OCI-LY3 (cell line): ENCODE results near the gene PXYLP1.
"Not testable (repeated sequence)": the region's sequence is repeated elsewhere in the genome, so short reads cannot be mapped to it uniquely, and the experiment has no call there.

ENCODE experiments used
- H2AFZ ChIP-seq: fragments of 200-600, 300-600 bp; shearing (Covaris generic); 2 replicates; pipeline ENCODE4 v1.6.0; 2014; ENCODE audit warnings: antibody characterized with exemption, low read depth, low read length
- H3K27ac ChIP-seq: fragments of 200-600, 300-600 bp; sonication (generic); 2 replicates; pipeline ENCODE4 v1.5.1; 2014; ENCODE audit warnings: mild to moderate bottlenecking, low read length, moderate library complexity, mixed read lengths
- H3K27me3 ChIP-seq: fragments of 200-600, 300-600 bp; sonication (generic); 2 replicates; pipeline ENCODE4 v1.6.1; 2014; ENCODE audit warnings: low read depth, low read length, mixed read lengths
- H3K36me3 ChIP-seq: fragments of 200-600, 300-600 bp; sonication (generic); replicated peaks from 2 replicates; pipeline ENCODE3; 2014; ENCODE audit warnings: low read depth, low read length, mixed read lengths
- H3K4me1 ChIP-seq: fragments of 300-600, 200-600 bp; sonication (generic); 2 replicates; pipeline ENCODE4 v1.6.1; 2014; ENCODE audit warnings: low read length, mixed read lengths
- H3K4me2 ChIP-seq: fragments of 200-600, 300-600 bp; sonication (generic); 2 replicates; pipeline ENCODE4 v1.6.1; 2014; ENCODE audit warnings: low read length, mixed read lengths
- H3K4me3 ChIP-seq: fragments of 300-600, 200-600 bp; sonication (generic); 2 replicates; pipeline ENCODE4 v1.5.1; 2014; ENCODE audit warnings: antibody characterized with exemption, mild to moderate bottlenecking, low read length, moderate library complexity
- H3K79me2 ChIP-seq: fragments of 300-600, 200-600 bp; shearing (Covaris generic); 2 replicates; pipeline ENCODE4 v1.6.1; 2014; ENCODE audit warnings: mild to moderate bottlenecking, low read length, mixed read lengths
- H3K9ac ChIP-seq: fragments of 300-600, 200-600 bp; shearing (Covaris generic); 2 replicates; pipeline ENCODE4 v1.6.0; 2014; ENCODE audit warnings: mild to moderate bottlenecking, low read length, moderate library complexity
- H3K9me3 ChIP-seq: fragments of 200-600, 300-600 bp; shearing (Covaris generic); 2 replicates; pipeline ENCODE4 v1.6.1; 2014; ENCODE audit warnings: low read length, mixed read lengths; ENCODE audit not compliant: insufficient read depth
- H4K20me1 ChIP-seq: fragments of 200-600, 300-600 bp; sonication (generic); 2 replicates; pipeline ENCODE4 v1.6.1; 2016; ENCODE audit warnings: low read length, mixed read lengths; ENCODE audit not compliant: insufficient read depth
- CTCF ChIP-seq: fragments of 200-600, 300-600 bp; sonication (generic); IDR thresholded peaks from 2 replicates; pipeline ENCODE4 v1.5.1; 2014; ENCODE audit warnings: antibody characterized with exemption, low read length, low read depth
- EZH2phosphoT487 ChIP-seq: fragments of 200-600 bp; shearing (Covaris generic); IDR thresholded peaks from 2 replicates; pipeline ENCODE4 v1.6.1; 2018; ENCODE audit warnings: antibody characterized with exemption, mixed run types, low read depth

Gene PXYLP1

GRCh38 chr3:141294848-141295247 lies 63.2 kb downstream of the PXYLP1 start:
- Histone ChIP-seq H2AFZ (peak overlapping the region; percentile 51), H3K36me3 (no peaks in the 10 kb centered on the region), H3K27ac (no peak overlapping the region), H3K4me3 (peak overlapping the region; percentile 56), H3K4me2 (peak overlapping the region; percentile 71), H4K20me1 (no peaks in the 10 kb centered on the region), H3K79me2 (no peaks in the 10 kb centered on the region), H3K4me1 (peaks cover 10% of the 10 kb centered on the region), H3K9me3 (no peaks in the 10 kb centered on the region), H3K9ac (peak overlapping the region; percentile 14), H3K27me3 (no peaks in the 10 kb centered on the region)
- TF ChIP-seq CTCF = no peak

GRCh38 chr3:141300426-141300825 lies 68.8 kb downstream of the PXYLP1 start:
- not testable (repeated sequence) for H3K9ac ChIP-seq, H3K4me1 ChIP-seq, H2AFZ ChIP-seq, H3K27me3 ChIP-seq, H3K27ac ChIP-seq, H3K36me3 ChIP-seq, H4K20me1 ChIP-seq, H3K9me3 ChIP-seq, H3K79me2 ChIP-seq, H3K4me3 ChIP-seq, H3K4me2 ChIP-seq

- Histone ChIP-seq H3K27ac (no peak overlapping the region), H3K9me3 (no peaks in the 10 kb centered on the region), H3K4me2 (no peak overlapping the region), H3K36me3 (no peaks in the 10 kb centered on the region), H2AFZ (no peak overlapping the region), H3K79me2 (no peaks in the 10 kb centered on the region), H3K27me3 (no peaks in the 10 kb centered on the region), H3K9ac (no peak overlapping the region), H3K4me1 (peaks cover 6% of the 10 kb centered on the region), H3K4me3 (no peak overlapping the region), H4K20me1 (no peaks in the 10 kb centered on the region)
- no peak for TF ChIP-seq EZH2phosphoT487
- TF ChIP-seq CTCF = peak; percentile 12; the same call in 1 of the 2 replicates
Observed at GRCh38 chr3:141302364-141303141, 70.9 kb downstream of the PXYLP1 start.

- Histone ChIP-seq H2AFZ (peak overlapping the region; percentile 56), H3K4me2 (peak overlapping the region; percentile 54)
Observed at GRCh38 chr3:141303481-141304223, 72.0 kb downstream of the PXYLP1 start.

More at GRCh38 chr3:141303481-141304223, 72.0 kb downstream of the PXYLP1 start:
- Histone ChIP-seq H3K79me2 (no peaks in the 10 kb centered on the region), H3K9ac (peak overlapping the region; percentile 10; the same call in 1 of the 2 replicates), H3K4me1 (peaks cover 6% of the 10 kb centered on the region), H3K9me3 (no peaks in the 10 kb centered on the region), H4K20me1 (no peaks in the 10 kb centered on the region), H3K27me3 (no peaks in the 10 kb centered on the region), H3K27ac (no peak overlapping the region), H3K4me3 (peak overlapping the region; percentile 43), H3K36me3 (no peaks in the 10 kb centered on the region)
- TF ChIP-seq EZH2phosphoT487 (no peak), CTCF (peak; percentile 81)
